Measurements from ENCODE around the gene NMRK1.

DNA sequence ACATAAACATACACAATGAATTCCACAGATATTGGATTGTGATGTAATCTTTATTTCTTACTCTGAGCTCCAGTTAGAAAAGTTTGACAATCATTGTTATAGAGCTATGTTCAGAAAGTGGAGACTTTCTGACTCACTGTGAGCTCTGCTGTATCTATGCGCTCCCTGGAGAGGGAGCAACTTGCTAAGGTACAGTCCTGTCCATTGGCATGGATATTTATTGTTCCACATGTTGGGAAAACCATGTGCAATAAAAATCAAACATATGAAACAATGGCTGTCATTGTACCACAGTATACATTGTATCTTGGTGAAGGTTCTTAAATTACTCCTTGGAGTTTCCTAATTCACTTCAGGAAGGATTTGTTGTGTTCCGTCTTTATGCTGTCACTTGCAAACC lies 26.8 kb downstream of the NMRK1 start:
- TF ChIP-seq SUZ12 (IDR thresholded peaks at IDR 0.05; ENCODE audit: extremely low read depth, insufficient read depth, insufficient read length) (no peak), YY1 (IDR thresholded peaks at IDR 0.05; ENCODE audit: insufficient read depth, insufficient read length) (no peak)

Measured in NT2/D1 (cell line).